ENCODE results near the gene TEX19.

Gene TEX19

GRCh38 chr17:82321947-82322466 lies 37.0 kb upstream of the TEX19 start:
- ATAC-seq: 0 out of 3 replicates have a peak, but pooled peaks have one; percentile 5

DNA sequence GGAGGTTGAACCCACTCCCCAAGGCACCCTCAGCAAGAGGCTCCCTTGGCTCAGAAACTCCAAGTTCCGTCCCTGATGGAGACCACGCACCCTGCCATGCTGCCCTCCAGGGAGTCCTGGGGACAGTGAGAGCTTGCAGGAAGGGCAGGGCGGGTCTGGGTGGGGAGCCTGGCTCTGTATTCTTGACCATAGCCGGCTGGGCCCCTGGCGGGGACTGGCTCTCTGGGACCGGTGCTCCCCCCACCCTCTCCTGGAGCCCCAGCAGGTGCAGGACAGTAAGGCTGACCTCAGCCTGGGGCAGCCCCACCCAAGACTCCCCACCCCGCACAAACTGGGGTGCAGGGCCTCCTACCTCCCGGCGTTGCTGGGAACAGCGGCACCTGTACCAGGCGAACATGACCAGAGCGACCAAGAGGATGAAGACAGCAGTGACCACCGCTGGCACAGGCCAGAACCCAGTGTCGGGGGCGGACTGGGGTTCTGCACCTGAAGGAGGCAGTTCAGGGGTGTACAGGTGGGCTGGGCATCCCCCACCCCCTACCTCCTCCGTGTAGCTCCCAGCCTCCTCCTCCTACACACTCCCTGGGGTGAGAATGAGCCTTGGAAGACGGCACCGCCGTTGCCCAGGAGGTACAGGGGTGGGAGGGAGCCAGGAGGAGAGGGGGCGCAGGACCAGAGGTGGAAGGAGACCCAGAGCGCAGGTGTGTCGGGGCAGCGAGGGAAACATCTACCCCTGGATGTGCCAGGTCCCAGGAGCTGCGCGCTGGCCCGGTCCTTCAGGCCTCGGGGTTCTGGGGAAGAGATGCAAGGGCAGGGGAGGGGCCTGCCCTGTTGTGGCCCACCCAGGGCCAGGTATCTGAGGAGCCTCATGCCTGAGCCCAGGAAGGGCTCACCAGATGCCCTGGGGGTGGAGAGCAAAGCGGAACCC lies 36.3 kb upstream of the TEX19 start:
- ATAC-seq: no peak
- TF ChIP-seq SNAI2 (CRISPR knock-in tag; IDR thresholded peaks at IDR 0.05) (no peak), PPARA (CRISPR knock-in tag; IDR thresholded peaks at IDR 0.05; ENCODE audit: borderline replicate concordance) (no peak), ZC3H10 (CRISPR knock-in tag; IDR thresholded peaks at IDR 0.05) (no peak), ZFP3 (CRISPR knock-in tag; IDR thresholded peaks at IDR 0.05) (no peak), TSHZ2 (CRISPR knock-in tag; IDR thresholded peaks at IDR 0.05) (no peak)
- TF ChIP-seq, protein P1, sequence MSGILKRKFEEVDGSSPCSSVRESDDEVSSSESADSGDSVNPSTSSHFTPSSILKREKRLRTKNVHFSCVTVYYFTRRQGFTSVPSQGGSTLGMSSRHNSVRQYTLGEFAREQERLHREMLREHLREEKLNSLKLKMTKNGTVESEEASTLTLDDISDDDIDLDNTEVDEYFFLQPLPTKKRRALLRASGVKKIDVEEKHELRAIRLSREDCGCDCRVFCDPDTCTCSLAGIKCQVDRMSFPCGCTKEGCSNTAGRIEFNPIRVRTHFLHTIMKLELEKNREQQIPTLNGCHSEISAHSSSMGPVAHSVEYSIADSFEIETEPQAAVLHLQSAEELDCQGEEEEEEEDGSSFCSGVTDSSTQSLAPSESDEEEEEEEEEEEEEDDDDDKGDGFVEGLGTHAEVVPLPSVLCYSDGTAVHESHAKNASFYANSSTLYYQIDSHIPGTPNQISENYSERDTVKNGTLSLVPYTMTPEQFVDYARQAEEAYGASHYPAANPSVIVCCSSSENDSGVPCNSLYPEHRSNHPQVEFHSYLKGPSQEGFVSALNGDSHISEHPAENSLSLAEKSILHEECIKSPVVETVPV (CRISPR knock-in tag; IDR thresholded peaks at IDR 0.05): no peak

More at GRCh38 chr17:82321947-82322466, 37.0 kb upstream of the TEX19 start:
- TF ChIP-seq ZNF70 (CRISPR knock-in tag; IDR thresholded peaks at IDR 0.05) (no peak), TCF4 (CRISPR knock-in tag; IDR thresholded peaks at IDR 0.05; ENCODE audit: borderline replicate concordance) (no peak), PPARA (CRISPR knock-in tag; IDR thresholded peaks at IDR 0.05; ENCODE audit: borderline replicate concordance) (no peak)

DNA sequence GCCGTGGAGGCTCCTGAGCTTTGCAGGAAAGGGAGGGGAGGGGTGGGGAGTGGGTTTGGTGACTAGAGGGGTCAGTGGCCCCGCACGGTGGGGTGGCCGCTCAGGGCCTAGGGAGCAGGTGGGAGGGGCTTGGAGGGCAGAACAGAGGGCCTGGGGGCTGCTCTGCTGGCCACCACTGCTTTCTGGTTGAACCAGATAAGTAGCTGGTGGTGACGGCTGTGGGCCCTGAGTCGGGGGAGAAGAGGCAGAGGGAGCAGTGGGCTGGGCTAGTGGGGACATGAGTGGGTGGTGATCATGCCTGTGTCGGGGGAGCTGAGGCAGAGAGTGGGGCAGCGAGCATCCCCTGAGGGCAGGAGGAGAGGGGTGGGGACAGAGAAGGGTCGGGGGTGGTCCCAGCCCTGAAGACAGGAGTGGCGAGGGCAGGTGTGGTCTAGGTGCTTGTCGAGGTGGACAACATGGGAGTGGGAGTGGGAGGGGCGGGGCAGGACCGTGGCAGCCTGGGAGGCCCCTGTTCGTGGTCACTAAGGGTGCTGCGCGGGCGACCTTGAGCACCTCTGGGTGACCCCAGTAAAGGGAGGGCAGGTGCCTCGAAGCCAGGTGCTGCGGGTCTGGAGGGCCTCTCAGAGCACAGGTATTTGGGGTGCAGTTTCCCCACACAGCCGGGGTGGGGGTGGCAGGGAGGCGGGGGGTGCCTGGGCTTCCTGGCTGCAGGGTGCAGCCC lies 35.4 kb upstream of the TEX19 start:
- TF ChIP-seq ZNF8 (CRISPR knock-in tag; IDR thresholded peaks at IDR 0.05) (no peak), ARNTL (CRISPR knock-in tag; IDR thresholded peaks at IDR 0.05; ENCODE audit: borderline replicate concordance, low read depth) (no peak), ZNF70 (CRISPR knock-in tag; IDR thresholded peaks at IDR 0.05) (no peak), OSR1 (CRISPR knock-in tag; IDR thresholded peaks at IDR 0.05) (no peak), ZFP3 (CRISPR knock-in tag; IDR thresholded peaks at IDR 0.05) (no peak), TCF4 (CRISPR knock-in tag; IDR thresholded peaks at IDR 0.05; ENCODE audit: borderline replicate concordance) (no peak), RARB (CRISPR knock-in tag; IDR thresholded peaks at IDR 0.05) (no peak), ZC3H10 (CRISPR knock-in tag; IDR thresholded peaks at IDR 0.05) (no peak)
- TF ChIP-seq, protein P1 (CRISPR knock-in tag; IDR thresholded peaks at IDR 0.05): no peak
- TF ChIP-seq, protein P2, sequence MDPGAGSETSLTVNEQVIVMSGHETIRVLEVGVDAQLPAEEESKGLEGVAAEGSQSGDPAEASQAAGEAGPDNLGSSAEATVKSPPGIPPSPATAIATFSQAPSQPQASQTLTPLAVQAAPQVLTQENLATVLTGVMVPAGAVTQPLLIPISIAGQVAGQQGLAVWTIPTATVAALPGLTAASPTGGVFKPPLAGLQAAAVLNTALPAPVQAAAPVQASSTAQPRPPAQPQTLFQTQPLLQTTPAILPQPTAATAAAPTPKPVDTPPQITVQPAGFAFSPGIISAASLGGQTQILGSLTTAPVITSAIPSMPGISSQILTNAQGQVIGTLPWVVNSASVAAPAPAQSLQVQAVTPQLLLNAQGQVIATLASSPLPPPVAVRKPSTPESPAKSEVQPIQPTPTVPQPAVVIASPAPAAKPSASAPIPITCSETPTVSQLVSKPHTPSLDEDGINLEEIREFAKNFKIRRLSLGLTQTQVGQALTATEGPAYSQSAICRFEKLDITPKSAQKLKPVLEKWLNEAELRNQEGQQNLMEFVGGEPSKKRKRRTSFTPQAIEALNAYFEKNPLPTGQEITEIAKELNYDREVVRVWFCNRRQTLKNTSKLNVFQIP (CRISPR knock-in tag; IDR thresholded peaks at IDR 0.05; ENCODE audit: borderline replicate concordance, low read depth): no peak
- TF ChIP-seq, protein P3, sequence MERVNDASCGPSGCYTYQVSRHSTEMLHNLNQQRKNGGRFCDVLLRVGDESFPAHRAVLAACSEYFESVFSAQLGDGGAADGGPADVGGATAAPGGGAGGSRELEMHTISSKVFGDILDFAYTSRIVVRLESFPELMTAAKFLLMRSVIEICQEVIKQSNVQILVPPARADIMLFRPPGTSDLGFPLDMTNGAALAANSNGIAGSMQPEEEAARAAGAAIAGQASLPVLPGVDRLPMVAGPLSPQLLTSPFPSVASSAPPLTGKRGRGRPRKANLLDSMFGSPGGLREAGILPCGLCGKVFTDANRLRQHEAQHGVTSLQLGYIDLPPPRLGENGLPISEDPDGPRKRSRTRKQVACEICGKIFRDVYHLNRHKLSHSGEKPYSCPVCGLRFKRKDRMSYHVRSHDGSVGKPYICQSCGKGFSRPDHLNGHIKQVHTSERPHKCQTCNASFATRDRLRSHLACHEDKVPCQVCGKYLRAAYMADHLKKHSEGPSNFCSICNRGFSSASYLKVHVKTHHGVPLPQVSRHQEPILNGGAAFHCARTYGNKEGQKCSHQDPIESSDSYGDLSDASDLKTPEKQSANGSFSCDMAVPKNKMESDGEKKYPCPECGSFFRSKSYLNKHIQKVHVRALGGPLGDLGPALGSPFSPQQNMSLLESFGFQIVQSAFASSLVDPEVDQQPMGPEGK (CRISPR knock-in tag; IDR thresholded peaks at IDR 0.05; ENCODE audit: borderline replicate concordance): no peak
- ATAC-seq: no peak

Measured in SK-N-SH treated with all-trans-retinoic acid at 6 μM for 48 hours (cell line).